HG03460 (cell line): ENCODE results near the gene DCLK1.
"Not testable (repeated sequence)": the region's sequence is repeated elsewhere in the genome, so short reads cannot be mapped to it uniquely, and the experiment has no call there.

Experiments used
- ATAC-seq: cut with Tn5 transposase; IDR thresholded peaks from one replicate; pipeline ENCODE4 v1.9.1; 2021; ENCODE audit not compliant: unreplicated experiment

The DCLK1 gene

DNA sequence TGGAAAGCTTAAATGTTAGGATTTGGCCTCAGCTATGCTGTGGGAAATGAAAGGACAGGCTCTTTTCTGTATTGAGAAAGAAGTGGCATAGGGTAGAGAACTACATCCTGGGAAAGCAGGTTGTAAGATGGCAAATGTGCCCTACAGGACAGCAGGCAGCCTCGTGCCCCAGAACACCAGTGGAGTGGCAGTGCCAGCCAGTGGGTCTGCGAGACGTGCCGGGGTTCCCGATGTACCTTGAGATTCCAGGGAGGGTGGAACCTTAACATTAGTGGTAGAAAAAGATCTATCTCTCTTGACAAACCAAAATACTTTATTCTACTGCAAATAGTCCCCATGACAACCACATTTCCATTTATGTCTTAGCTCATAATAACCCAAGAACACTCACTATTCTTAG is 42.7 kb downstream of the DCLK1 start:
- no peak for ATAC-seq

DNA sequence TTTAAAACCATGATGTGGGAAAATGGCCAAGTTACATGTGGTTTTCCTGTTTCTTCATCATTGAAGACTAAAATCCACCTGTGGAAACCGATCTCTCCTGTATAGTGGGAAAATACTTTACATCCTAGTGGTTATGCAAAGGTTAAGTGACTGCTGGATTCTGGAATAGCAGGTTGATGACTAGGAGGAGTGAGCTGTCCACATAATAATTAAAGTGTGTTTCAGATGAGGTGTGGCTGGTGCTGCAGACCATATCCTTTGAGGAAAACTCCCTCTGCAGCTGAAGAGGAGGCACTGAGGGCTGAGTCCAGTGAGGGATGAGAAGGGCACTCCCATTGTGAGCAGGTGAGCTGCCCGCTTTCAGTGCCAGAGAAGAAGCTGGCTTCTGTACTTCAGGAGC is 43.2 kb downstream of the DCLK1 start:
- no peak for ATAC-seq

DNA sequence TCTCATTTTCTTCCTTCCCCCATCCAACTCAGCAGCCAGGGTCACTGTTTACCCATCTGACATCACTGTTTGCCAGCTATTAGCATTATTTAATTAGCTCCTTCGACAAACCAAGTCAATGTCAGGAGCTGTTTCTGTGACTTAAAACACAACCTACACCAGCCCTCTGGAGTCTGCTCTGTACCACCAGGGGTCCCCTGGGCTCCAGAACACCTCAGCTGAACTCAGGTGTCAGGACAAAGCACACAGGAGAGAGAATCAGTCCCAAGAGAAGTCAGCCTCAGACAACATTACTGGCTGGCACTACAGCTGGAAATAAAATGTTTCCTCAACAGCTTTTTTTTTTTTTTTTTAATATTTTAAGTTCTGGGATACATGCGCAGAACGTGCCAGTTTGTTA is 45.1 kb downstream of the DCLK1 start:
- no peak for ATAC-seq

DNA sequence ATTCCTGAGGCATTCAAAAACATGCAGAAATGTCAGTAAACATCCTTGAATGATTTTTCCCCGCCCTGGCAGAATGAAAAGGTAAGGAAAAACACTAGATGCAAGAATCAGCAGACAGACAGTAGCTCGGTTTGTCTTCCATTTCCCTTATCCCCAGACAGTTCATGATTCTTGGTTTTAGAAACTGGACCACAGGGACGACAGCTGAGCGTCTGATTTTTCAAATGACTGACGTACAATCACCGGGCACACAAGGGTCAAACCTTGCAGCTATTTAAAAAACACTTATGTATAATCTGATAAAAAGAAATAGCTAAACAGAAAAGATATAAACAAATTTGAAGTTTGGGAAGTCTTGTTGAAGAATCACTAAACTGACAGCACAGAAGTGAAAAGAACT is 47.1 kb downstream of the DCLK1 start:
- no peak for ATAC-seq

DNA sequence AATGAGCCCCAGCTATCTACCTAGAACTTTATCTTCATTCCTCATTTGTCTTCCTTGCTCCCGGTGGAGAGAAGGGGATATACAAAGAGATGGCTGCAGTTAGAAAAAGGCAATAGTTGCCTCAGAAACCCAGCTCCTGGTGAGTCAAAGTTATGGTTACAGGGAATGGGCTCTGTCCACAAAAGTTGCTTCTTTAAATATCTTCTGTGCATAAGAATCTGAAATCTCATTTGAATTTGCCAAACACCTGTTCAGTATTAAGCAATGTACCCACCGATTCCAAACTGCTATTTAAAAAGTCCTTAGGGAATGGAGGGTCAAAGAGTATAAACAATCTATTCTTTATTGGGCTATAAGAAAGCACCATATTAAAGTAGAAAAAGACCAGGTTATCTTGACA is 48.4 kb downstream of the DCLK1 start:
- ATAC-seq, result no peak

DNA sequence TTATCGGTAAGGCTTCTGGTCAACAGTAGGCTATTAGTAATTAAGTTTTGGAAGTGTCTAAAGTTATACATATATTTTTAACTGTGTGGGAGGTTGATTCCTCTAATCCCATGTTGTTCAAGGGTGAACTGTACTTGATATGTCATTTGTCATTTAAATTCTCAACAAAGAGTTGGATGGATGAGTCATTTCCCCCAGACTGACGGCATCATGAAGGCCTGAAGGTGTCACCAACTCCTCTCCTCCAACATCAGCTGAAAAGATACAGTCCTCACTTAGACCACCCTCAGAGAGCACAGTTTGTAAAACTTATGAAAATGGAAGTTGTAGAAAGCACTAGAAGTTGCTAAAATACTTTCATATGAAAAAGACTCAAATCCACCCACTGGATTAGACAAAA is 48.8 kb downstream of the DCLK1 start:
- ATAC-seq, result no peak

DNA sequence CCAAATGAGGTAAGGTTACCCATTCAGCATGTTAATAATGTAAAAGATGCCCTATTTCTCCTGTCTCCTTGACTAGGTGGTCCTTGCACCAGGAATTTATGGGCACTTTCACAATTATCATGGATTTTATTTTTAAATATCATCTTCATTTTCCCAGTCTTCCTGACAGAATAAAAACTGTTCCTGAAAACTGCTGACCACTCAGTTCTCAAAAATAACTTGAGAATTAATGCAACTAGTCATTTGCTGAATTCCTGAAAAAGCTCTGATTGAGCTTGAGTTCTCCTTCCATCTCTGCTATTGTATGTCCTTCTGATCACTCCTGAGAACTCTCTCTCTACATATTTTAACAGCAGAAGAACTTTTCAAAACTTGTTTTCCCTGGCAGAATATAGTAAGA is 55.0 kb downstream of the DCLK1 start:
- no peak for ATAC-seq

DNA sequence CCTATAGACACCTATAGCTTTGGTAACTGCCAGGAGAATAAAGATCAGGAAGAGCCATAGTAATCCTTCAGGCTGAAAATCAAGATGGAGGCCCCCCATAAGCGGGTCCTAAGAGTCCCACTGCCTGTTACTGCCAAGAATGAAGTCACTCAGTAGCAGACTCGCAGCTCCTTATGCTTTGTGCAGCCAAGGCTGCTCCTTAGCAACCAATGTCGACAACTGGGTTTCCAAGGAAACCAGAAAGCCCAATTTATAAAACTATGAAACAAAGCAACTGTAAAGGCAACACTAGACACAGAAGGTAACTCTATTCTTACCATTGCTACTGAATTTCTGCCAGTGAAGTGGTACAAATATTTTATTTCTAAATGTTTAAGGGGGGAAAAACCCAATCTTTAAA is 56.5 kb downstream of the DCLK1 start:
- ATAC-seq, result no peak

DNA sequence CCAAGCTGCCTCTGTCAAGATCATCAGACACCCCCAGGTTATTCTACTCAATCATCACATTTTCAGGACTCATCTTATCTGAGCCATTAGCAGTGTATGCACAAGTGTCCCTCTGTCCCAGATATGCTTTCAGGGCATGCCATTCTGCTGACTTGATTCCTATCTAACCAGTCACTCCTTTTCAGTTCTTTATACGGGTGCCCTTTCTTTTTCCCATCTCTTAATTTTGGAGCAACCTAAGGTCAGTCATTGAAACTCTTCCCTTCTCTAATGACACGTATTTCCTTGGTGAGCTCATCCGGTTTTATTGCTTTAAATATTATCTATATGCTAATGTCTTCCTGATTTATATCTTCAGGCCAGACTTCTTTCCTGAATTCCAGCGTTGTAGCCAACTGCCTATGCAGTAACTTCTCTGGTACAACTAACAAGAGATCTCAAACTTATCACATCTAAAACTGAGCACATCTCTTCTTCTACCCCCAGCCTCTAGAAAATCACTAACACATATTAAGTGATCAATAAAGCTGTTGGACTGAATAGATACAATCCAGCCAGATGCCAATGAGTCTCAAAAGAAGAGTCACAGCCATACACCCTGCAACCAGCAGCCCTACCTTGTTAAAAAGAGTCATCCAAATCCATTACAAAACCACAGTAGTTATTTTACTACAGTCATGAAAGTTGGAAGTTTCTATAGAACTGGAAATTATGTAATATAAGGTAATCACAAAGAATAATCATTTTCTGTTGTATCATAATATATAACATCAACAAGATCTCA is 58.8 kb downstream of the DCLK1 start:
- no peak for ATAC-seq

DNA sequence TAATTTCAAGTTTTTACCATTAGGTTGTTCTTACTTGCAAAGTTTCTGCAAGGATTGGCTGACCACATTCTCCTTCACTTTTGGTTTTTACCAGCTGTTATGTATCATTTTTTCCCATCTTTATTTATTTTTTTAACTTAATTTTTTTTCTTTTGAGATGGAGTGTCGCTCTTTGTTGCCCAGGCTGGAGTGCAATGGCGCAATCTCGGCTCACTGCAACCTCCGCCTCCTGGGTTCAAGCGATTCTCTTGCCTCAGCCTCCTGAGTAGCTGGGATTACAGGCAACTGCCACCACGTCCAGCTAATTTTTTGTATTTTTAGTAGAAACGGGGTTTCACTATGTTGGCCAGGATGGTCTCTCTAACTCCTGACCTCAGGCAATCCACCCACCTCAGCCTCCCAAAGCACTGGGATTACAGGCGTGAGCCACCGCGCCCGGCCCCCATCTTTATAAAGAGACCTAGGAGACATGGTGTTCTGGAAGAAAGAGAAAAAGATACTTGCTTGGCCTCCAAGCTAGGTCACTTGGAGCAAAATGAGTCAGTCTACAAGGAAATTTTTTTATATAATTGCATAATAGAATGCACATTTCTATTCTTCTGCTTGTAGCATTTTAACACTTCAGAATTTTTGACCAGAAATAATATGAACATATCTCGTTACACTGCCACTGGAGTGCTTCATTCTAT is 60.5 kb downstream of the DCLK1 start:
- ATAC-seq, result not testable (repeated sequence)

DNA sequence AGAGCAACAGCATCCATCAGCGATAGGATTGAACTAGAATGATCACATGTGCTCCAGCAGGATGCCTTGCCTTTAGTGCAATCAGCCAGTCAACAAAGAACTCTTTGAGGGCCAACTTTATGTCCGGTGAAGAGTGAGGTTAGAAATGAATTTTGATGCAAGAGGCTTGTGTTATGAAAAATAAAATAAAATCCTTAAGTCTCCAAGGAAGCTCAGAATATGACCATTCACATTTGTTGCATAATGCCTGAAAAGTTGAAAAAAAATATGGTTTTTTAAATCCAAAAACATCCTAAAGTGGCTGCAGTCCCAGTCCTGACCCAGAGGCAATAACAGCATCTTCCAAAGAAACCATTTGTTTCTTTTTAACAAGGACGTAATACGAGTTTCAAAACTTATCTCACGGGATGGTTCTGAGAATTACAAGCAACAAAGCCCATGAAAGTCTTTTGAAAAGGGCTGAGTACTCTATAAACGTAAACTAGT is 61.3 kb downstream of the DCLK1 start:
- ATAC-seq, result no peak

DNA sequence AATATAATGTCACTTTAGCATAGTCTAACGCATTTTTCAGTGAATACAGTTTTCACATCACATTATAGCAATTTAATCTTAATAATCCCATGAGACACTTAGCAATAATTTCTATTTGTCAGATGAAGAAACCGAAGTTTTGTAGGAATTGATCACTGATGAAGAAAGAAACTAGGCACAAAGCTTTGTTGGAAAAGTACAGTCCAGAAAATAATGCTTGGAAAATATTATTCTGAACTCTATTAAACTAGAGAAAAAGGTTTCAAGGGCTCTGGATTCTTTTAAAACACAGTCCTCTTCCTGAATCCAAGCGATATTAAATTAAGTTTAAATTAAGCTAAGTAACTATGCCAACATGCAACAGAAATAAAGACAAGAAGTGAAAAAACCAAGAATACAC is 62.2 kb downstream of the DCLK1 start:
- ATAC-seq, result no peak

DNA sequence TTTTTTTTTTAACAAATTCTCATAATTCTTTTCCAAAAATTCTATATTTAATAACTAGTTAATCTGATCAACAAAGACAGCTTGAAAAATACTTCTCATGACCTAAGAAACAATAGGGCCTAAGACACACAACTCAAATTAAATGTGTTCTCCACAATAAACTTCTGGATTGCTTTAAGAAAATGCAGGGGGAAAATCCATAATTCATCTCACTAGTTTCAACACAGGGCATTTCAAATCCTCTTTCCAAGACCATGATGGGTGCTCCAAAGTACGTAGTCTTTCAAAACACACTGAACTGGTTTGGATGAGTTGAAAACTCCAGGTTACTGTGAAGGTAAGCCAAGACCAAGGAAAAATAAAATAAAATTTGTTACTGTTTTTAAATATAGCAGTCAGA is 62.6 kb downstream of the DCLK1 start:
- ATAC-seq, result no peak

DNA sequence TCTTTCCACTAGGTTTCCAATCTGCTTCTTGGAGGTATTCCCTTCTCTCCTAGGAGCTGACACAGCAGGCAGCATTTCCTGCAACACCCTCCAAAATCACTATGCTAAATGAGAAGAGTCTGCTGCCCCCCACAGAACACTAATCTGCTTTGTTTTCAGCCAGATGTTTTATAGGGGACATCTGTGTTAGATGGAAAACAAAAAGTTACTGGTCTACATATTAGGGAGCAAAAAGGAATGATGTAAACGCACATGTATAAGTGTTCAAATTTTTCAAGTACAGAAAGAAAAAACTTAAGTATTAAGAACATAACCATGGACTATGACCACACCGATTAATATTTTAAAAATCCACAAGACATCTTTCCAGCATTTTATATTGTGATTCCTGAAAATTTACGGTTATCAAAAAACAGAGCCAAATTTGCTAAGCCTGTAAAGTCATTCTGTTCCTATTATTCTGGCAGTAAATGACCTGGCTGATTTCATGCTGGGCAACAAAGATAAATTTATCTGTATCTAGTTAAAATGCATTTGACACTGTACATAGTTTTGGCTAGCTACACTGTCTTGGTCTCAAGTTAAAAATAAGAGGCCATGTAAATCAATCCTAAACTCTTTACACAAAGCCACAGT is 63.3 kb downstream of the DCLK1 start:
- ATAC-seq, result no peak

DNA sequence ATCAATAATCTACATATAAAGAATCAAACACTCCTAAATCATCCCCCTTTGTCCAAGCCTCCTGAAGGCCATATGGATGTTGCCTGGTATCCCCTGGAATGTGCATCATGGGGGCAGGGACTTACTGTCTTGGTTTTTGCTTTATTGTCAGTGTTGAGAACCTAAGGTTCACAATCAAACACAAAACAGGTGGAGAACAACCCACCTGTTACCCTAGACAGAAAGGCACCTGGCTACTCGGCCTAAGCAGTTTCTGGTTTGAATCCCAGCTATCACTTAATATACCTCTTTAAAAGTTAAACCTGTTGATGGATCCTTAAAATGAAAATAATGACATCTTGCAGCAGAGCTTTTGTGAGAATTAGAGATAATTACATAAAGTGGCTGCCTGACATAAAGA is 68.9 kb downstream of the DCLK1 start:
- no peak for ATAC-seq

DNA sequence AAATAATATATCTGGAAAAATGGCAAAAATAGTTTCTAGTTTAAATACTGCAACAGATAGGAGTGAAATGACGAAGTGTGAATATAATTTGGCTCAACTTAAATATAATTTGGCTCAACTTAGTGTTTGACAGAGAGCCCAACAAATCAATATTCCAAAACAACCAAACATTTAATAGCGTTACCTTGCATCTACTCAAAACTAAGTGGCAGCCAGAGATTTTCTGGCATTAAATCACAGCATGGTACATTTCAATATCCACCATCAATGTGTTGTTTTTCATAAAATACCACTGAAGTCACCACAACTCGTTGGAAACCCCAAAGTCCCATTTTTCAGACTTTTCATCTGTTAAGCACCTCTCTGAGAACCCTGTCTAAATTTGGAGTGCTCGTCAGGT is 69.6 kb downstream of the DCLK1 start:
- no peak for ATAC-seq

DNA sequence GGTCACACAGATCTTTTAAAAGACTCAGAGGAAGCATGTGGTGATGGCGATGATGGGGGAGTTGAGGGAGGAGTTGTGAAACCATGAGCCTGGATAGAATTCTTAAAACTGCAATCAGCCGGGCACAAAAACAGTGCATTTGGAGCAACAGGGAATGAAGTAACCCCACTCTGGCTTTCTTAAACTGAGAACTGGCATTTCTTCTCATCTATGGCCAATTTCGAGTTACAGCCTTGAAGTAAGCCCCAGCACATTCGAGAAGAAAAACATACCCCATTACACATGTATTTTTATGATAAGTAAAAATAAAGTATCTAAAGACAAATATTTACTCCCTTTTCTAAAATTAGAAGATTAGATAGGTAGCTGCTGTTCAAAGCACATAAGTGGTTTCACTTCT is 70.1 kb downstream of the DCLK1 start:
- no peak for ATAC-seq

DNA sequence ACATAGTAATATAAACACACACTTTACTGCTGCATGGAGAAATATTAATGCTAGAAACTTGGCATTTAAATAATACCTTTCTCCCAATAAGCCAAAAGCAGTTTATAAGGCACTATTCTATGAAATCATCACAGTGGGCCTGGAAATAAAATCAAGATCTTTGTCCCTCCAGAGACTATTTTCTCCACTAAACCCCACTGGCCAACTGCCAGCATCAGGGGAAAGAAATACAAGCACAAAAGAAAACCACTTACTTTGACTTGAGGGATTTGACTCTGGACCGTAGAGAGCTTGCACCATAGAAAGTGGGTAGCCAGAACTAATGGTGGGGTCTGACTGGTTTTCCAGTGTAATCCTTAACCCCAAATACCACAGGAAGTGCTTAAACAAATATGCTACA is 71.9 kb downstream of the DCLK1 start:
- ATAC-seq, result no peak

DNA sequence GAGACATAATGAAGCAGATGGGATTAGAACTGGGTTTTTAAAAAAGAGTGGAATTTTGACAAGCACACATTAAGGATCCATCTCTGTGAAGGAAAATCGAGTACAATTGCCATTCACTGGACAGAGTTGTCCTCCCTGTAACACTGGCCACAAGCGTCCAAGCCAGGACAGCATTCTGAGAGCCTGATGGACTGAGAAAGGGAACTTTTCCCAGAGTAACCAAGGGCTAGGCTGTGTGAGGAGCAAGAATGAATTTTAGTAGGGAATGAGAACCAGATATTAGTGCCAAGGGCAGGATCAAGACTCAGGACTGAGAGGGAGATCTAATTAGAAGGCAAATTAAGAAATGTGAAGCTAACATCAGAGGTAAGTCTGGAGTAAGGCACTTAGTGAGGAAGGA is 73.1 kb downstream of the DCLK1 start:
- ATAC-seq, result no peak

DNA sequence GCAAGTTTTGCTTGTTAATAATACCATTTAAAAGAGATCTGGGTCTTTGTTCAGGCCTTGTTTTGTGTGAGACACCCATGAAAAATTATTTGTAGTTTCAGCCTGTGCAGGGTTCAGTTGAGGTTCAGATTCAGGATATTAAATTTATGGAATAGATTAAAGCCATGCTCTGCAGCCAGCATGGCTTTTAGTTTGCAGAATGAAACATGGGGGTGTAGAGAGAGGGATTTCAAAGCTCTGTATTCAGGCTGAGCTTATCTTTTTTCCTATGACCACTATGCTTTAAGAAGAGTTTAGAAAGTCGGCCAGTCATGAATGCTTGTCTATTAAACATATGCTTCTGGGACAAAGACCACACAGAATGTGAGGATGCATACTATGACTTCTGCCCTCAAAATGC is 73.6 kb downstream of the DCLK1 start:
- ATAC-seq, result no peak

DNA sequence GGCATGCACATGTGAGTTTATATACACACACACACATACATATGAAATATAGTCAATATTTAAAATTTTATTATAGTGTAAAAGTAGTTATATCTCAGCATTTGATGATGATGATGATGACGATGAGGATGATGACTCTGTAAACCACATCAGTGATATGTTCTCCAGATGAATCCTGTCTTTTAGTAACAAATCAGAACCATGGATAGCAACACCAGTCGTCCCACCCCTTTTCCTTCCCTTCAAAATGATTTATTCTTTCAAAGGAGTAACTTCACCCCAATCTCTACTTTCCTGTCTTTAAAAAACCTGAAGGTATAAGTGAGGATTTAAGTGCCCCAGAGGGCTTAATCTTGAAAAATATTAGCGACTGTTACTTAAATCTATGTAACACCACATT is 74.1 kb downstream of the DCLK1 start:
- ATAC-seq, result no peak

DNA sequence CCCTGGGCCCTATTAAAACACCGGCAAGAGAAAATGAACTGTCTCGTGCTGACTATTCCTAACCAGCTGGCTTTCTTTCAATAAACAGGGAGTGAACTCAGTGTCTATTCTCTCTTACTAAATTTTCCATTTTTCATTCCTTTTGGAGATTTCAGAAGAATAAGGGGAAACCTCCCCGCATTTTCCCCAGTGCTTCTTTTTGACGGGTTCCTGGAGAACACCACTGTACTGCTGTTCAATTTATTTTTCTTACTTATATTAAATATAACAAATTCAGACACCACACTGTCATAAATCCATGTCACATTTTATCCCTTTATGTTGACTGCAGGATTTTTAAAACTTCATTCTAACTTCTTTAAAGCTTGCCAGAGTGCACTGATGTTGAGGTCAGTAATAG is 75.8 kb downstream of the DCLK1 start:
- ATAC-seq, result no peak
